Neural cell (in vitro differentiated cells): ENCODE measurements around the gene SSBP2.

Experiments used
- EZH2 ChIP-seq: fragments of 200-600, 300-800 bp; shearing (Covaris generic), sonication (generic); IDR thresholded peaks from 2 replicates; pipeline ENCODE4 v1.6.1; 2014; ENCODE audit warnings: antibody characterized with exemption, low read length, borderline replicate concordance, mild to moderate bottlenecking; ENCODE audit not compliant: insufficient read depth, poor library complexity, severe bottlenecking
- MXI1 ChIP-seq: fragments of 450-650 bp; conservative IDR thresholded peaks from 2 replicates; pipeline ENCODE4 v1.6.1; 2014; ENCODE audit warnings: antibody characterized with exemption, mild to moderate bottlenecking; ENCODE audit not compliant: poor library complexity, severe bottlenecking
- TF ChIP-seq, protein P1 (sequence below): fragments of 450-650 bp; IDR thresholded peaks from 2 replicates; pipeline ENCODE4 v1.5.1; 2014; ENCODE audit warnings: antibody characterized with exemption, mild to moderate bottlenecking, moderate library complexity; ENCODE audit not compliant: poor library complexity, severe bottlenecking
- TF ChIP-seq, protein P2 (sequence below): IDR thresholded peaks from 2 replicates; pipeline ENCODE4 v1.6.1; 2012; ENCODE audit warnings: borderline replicate concordance

DNA sequence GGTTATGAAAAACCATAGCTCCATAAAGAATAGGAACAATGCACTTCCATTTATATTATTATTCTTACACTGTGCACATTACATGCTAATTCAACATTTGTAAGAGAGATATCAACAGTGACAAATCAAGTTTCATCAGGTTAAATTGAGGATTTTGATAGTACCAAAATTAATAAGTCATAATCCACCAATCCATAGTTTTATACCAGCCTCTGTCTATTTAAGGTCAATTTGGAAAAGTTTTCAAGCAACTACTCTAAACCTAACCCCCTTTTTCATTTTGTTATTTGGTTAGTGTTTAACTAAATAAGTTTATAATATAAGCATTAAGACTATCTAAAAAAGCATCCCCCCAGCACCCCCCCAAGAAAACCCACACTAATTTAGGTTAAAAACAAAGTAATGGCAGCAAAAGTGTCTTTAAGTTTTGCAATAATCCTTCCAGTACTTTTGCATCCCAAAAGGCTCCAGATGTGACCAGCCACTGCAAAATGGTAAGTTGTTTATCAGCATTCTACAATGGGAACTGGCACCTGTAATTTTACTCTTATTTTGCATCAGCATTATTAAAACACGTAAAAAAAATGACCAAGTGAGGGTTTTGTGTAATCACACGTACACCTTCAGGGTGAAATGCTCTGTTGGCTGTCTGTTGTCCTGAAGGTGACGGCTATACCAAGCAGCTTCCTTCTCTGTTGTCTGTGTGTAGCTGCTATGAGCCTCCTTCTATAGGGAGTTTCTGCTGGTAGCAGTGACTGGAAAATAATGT lies 36.8 kb upstream of the SSBP2 start:
- TF ChIP-seq, protein P1, sequence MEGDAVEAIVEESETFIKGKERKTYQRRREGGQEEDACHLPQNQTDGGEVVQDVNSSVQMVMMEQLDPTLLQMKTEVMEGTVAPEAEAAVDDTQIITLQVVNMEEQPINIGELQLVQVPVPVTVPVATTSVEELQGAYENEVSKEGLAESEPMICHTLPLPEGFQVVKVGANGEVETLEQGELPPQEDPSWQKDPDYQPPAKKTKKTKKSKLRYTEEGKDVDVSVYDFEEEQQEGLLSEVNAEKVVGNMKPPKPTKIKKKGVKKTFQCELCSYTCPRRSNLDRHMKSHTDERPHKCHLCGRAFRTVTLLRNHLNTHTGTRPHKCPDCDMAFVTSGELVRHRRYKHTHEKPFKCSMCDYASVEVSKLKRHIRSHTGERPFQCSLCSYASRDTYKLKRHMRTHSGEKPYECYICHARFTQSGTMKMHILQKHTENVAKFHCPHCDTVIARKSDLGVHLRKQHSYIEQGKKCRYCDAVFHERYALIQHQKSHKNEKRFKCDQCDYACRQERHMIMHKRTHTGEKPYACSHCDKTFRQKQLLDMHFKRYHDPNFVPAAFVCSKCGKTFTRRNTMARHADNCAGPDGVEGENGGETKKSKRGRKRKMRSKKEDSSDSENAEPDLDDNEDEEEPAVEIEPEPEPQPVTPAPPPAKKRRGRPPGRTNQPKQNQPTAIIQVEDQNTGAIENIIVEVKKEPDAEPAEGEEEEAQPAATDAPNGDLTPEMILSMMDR: no peak
- no peak for TF ChIP-seq MXI1
- TF ChIP-seq, protein P2, sequence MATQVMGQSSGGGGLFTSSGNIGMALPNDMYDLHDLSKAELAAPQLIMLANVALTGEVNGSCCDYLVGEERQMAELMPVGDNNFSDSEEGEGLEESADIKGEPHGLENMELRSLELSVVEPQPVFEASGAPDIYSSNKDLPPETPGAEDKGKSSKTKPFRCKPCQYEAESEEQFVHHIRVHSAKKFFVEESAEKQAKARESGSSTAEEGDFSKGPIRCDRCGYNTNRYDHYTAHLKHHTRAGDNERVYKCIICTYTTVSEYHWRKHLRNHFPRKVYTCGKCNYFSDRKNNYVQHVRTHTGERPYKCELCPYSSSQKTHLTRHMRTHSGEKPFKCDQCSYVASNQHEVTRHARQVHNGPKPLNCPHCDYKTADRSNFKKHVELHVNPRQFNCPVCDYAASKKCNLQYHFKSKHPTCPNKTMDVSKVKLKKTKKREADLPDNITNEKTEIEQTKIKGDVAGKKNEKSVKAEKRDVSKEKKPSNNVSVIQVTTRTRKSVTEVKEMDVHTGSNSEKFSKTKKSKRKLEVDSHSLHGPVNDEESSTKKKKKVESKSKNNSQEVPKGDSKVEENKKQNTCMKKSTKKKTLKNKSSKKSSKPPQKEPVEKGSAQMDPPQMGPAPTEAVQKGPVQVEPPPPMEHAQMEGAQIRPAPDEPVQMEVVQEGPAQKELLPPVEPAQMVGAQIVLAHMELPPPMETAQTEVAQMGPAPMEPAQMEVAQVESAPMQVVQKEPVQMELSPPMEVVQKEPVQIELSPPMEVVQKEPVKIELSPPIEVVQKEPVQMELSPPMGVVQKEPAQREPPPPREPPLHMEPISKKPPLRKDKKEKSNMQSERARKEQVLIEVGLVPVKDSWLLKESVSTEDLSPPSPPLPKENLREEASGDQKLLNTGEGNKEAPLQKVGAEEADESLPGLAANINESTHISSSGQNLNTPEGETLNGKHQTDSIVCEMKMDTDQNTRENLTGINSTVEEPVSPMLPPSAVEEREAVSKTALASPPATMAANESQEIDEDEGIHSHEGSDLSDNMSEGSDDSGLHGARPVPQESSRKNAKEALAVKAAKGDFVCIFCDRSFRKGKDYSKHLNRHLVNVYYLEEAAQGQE: no peak
- no peak for TF ChIP-seq EZH2
